ENCODE data around the gene SSUH2.
"Not testable (repeated sequence)": the region's sequence is repeated elsewhere in the genome, so short reads cannot be mapped to it uniquely, and the experiment has no call there.

Gene SSUH2, protein sequence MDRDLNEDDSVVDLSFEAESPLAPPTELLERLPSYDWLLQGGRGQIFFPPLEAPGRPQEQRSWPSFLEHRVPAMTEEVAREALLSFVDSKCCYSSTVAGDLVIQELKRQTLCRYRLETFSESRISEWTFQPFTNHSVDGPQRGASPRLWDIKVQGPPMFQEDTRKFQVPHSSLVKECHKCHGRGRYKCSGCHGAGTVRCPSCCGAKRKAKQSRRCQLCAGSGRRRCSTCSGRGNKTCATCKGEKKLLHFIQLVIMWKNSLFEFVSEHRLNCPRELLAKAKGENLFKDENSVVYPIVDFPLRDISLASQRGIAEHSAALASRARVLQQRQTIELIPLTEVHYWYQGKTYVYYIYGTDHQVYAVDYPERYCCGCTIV

DNA sequence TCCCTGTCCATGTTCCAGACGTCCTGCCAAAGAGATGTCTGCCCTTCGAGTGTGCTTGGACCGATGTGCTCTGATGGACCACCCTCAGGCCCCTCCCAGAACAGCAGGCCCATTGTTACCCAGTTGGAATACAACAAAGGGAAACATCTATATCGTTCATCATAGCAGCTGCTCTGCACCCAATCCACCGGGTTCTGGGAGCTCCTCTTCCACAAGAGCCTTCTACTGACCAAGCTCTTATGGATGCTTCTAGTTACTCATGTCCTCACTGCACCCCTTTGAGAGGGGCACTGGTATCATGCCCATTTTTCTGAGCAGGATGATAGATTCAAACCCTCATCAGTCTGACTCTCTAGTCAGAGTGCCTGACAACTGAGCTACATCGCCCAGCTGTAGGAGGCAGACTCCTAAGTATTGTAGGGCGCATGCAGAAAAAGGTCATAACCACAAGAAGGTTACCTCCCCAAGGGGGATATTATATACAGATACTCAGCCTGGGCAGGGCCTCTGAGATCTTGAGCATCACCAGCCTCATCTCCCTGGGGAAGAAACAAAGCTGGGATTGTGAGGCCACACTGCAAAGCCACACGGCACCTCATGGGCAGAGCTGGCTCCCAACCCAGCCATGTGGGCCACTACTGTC lies at the start of gene SSUH2:
Gene SSUH2, minus strand, starts transcription at position 51 of the 643 bp plus-strand sequence. Its CDS starts 40 bp downstream, at position 11.
- DNase-seq = no peak

DNA sequence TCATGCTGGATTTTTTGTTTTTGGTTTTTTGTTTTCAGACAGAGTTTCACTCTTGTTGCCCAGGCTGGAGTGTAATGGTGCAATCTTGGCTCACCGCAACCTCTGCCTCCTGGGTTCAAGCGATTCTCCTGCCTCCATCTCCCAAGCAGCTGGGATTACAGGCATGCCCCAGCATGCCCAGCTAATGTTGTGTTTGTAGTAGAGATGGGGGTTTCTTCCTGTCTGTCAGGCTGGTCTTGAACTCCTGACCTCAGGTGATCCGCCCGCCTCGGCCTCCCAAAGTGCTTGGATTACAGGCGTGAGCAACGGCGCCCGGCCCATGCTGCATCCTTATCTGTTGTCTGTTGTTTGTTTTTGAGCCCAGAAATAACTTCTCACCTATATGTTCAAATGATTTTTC lies 46.7 kb upstream of the SSUH2 start:
- not testable (repeated sequence) for DNase-seq

DNA sequence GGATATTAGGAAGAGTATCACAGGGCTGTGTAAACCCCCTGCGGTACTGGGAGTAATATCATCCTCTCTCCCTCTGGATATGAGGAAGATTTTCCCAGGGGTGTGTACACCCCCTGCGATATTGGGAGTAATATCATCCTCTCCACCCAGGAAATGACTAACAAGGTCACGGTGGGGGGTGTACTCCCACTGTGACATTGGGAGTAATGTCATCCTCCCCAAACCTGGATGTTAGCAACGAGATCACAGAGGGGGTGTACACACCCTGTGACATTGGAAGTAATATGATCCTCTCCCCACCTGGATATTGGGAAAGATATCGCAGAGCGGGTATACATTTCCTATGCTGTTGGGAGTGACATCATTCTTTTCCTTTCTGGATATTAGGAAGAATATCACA lies 40.4 kb upstream of the SSUH2 start:
- DNase-seq = not testable (repeated sequence)

DNA sequence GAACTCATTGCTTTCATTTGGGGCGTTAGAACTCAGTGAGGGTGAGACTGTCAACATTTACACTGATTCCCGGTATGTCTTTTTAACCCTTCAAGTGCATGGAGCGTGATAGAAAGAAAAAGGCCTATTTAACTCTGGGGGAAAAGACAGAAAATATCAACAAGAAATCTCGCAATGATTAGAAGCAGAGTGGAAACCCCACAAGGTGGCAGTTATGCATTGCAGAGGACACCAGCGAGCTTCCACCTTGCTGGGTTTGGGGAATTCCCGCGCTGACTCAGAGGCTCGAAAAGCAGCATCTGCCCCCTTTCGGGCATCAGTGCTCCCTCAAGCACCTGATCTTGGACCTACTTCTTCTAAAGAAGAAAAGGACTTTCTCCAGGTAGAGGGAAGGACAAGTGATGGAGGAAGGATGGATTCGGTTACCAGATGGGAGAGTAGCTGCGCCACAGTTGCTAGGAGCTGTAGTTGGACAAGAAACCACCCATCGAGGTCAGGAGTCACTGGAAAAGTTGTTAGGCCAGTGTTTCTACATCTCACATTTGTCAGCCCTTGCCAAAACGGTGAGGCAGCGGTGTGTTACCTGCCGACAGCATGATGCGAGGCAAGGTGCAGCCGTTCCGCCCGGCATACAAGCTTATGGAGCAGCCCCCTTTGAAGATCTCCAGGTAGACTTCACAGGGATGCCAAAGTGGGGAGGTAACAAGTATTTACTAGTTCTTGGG lies 38.4 kb upstream of the SSUH2 start:
- DNase-seq = not testable (repeated sequence)

DNA sequence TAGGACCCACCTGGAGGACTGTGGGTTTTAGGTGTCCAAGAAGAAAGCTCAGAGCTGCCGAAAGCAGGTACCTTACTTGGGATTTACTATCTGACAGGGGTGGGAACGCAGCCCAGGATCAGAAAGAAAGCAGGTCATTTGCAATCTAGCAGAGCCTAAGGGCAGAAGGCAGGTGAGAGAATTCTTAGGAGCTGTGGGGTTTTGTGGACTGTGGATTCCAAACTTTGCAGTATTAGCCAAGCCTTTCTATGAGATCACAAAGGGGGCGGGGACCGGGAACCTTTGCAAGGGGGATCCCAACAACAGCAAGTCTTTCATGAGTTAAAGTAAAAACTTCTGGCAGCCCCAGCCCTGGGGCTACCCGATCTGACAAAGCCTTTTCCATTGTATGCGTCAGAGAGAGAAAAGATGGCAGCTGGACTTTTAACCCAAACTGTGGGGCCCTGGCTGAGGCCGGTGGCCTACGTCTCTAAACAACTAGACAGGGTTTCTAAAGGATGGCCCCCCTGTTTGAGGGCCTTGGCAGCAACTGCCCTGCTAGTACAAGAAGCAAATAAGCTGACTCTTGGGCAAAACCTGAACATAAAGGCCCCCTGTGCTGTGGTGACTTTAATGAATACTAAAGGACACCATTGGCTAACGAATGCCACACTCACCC lies 37.4 kb upstream of the SSUH2 start:
- DNase-seq = not testable (repeated sequence)

DNA sequence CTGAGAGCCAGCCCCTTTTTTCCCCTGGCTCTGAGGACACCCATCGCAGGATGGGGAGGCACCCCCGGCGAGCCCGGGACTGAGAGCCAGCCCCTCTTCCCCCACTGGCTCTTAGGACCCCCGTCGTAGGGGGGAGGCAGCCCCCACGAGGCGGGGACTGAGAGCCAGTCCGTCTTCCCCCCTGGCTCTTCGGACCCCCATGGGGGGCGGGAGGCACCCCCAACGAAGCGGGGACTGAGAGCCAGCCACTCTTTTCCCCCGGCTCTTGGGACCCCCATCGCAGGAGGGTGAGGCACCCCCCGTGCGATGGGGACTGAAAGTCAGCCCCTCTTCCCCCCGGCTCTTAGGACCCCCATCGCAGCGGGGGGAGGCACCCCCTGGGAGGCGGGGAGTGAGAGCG lies 36.8 kb upstream of the SSUH2 start:
- DNase-seq = no peak

DNA sequence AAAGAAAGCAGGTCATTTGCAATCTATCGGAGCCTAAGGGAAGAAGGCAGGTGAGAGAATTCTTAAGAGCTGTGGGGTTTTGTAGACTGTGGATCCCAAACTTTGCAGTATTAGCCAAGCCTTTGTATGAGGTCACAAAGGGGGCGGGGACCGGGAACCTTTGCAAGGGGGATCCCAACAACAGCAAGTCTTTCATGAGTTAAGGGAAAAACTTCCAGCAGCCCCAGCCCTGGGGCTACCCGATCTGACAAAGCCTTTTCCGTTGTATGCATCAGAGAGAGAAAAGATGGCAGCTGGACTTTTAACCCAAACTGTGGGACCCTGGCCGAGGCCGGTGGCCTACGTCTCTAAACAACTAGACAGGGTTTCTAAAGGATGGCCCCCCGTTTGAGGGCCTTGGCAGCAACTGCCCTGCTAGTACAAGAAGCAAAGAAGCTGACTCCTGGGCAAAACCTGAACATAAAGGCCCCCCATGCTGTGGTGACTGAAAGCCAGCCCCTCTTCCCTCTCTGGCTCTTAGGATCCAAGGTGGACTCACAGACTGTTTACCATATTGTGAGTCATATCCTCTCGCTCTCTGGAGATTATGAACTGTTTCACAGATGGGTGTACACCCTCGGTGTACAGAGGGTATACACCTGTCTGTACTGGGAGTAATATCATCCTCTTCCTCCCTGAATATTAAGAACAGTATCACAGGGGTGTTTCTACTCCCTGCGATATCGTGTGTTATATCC lies 35.4 kb upstream of the SSUH2 start:
- not testable (repeated sequence) for DNase-seq

DNA sequence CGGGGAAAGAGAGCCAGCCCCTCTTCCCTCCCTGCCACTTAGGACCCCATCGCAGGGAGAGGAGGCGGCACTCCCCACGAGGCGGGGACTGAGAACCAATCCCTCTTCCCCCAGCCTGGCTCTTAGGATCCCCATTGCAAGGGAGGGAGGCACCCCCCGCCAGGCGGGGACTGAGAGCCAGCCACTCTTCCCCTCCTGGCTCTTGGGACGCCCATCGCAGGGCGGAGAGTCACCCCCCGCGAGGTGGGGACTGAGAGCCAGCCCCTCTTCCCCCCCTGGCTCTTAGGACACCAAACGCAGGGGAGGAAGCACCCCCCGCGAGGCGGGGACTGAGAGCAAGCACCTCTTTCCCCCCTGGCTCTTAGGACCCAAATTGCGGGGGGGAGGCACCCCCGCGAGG lies 34.2 kb upstream of the SSUH2 start:
- no peak for DNase-seq

DNA sequence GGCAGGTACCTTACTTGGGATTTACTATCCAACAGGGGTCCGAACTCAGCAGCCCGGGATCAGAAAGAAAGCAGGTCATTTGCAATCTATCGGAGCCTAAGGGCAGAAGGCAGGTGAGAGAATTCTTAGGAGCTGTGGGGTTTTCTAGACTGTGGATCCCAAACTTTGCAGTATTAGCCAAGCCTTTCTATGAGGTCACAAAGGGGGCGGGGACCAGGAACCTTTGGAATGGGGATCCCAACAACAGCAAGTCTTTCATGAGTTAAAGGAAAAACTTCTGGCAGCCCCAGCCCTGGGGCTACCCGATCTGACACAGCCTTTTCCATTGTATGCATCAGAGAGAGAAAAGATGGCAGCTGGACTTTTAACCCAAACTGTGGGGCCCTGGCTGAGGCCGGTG lies 32.7 kb upstream of the SSUH2 start:
- not testable (repeated sequence) for DNase-seq

DNA sequence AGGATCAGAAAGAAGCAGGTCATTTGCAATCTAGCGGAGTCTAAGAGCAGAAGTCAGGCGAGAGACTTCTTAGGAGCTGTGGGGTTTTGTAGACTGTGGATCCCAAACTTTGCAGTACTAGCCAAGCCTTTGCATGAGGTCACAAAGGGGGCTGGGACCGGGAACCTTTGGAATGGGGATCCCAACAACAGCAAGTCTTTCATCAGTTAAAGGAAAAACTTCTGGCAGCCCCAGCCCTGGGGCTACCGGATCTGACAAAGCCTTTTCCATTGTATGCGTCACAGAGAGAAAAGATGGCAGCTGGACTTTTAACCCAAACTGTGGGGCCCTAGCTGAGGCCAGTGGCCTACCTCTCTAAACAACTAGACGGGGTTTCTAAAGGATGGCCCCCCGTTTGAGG lies 31.0 kb upstream of the SSUH2 start:
- DNase-seq = not testable (repeated sequence)

DNA sequence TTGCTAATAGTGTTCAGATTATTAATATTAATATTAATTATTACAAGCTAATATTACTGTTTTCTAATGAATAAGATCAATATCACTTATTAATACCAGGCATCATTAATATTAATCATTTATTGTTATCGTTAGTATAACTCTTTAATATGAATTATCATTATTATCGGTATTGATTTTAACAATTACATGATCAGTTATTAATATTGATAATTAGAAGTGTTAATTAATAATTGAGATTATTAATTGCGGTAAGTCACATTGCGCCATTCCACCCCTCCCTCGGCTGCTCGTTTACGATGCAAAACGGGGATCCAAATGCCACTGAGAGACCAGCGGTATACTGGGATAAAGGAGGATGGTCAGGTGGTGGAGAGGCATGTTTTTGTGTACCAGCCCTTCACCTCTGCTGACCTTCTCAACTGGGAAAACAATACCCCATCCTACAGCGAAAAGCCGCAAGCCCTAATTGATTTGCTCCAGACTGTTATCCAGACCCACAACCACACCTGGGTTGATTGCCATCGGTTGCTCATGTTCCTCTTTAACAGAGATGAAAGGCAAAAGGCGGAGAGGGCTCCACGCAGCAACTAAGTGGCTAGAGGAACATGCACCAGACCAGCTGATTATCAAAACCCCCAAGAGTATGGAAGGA lies 28.6 kb upstream of the SSUH2 start:
- no peak for DNase-seq

DNA sequence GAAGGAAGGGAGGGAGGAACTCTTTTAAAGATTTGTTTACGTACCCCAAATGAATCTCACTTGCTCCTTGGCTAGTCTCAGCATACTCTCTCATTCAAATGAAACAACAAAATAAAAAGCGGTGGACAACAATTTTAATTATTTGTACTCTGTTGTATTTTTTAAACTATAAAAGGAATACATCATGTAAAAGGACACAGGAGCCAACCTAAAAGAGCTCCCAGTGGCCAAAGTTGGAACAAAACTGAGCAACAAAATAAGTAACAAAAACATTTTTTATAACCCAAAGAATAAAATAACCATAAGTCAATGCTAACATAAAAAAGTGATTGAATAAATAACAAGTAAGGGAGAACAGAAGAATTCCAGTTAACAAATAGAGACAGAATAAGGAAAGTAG lies 24.4 kb upstream of the SSUH2 start:
- no peak for DNase-seq

DNA sequence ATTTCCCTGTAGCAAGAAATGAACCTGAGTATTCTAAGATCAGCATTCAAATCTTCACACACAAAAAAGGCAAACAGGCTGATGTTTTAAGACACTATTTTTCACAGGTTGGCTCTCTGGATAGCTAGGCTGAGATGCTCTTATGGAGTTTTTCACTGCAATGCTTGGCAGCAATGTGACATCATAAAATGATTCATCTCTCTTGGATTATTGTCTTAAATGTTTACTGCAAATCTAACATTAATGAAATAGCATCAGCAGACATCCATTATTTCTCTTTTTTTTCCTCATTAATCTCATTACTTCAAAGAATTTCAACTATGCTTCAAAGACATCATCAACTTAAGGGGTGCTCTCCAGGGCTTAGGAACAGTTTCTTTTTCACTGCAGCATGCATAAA lies 23.6 kb upstream of the SSUH2 start:
- DNase-seq = no peak

DNA sequence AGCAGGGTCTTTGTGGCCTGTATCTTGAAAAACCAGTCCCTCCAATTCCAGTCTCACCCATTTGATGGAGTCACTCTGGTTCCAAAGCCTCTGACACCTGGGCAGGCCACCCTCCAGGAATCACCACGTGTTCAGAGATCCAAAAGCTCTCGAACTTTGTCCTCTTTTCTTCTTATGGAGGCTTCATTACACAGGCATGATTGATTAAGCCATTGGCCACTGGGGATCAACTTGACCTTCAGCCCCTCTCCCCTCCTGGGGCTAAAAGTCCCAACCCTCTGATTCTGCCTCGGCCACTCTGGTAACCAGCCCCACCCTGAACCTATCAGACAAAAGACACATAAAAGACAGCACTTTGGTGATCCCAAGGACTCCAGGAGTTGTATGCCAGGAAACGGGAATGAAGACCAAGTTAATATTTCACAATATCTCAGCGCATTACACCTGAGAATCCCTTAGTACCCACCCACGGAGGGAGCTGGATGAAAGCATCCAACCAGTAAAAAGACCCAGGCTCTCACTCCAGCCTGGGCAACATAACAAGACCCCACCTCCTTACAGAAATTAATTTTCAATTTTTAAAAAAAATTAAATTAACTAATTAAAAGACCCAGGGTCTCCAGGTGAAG lies 23.0 kb upstream of the SSUH2 start:
- no peak for DNase-seq

DNA sequence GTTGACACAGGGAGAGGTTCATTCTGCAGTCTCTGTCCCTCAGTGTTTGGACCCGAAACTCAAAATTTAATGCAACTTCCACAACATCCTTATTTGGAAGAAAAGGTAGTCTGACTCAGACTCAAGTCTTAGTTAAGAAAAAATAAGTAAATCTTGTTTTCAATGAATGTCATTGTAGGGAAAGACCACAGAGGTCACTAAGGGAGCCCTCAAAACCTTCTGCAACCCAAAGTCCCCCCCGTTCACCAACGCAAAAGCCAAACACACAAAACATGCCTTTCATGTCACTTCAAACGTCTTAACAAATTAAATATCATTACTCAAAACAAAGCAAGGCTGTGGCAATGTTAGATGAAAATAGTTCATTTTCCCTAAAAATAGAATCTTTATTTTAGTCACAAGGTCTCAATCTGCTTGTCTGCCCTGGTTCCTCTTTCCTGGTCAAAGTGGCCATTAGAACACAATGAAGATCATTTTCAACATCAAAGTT lies 20.9 kb upstream of the SSUH2 start:
- peak; percentile 35 for DNase-seq

DNA sequence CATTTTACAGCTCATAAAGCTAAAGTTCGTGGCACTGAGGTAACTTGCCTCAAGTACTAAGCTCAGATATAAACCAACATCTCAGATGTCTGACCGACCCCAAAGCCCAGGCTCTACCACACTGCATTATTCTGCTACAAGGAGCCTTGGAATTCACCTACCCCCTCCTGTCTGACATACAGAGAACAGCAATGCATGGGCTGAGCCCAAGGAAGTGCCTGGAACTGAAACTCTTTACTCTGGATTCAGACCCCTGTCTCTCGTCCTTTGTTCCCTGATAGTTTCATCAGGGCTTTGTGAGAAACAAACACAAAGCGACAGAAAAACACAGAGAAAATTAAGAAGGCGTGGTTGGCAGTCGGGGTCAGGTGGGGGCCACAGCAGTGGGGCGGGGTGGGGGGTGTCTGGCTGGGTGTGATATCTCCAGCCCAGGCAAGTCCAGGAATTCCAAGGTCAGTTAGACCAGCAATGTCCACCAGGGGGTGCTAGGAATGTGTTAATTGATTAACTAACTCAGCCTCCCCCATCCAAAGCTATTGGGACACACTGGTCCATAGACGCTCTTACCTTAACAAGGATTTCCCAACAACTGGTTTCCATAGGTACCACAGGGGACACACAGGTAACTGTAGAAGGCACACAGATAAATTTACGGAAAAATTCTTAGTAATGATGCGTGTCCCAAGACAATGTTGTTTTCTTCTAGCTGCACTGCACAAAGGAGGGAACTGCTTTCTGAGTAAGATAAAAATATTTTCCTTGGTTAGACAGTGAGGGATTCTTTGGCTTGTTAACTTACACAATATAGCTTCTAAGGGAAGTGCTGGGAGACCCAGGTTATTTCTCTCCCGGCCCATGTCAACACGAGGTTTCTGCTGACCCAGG lies 18.8 kb upstream of the SSUH2 start:
- peak; percentile 89 for DNase-seq

DNA sequence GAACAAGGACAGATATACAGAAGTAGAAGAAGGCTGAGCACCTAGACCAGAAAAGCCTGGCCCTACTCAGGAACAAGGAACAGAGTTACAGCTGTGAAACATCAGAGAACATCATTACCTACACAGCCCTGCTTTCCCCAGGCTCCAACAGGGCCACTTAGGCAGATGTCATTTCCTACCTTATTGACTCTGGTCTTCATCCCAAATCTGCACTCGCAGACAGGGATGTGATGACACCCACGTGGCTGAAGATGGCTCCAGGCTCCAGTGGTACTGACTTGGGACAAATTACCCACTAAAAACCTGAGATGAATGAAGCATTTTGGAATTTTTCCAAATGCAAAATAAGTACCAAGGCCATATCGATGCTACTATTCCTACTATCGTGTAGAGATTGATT lies 18.0 kb upstream of the SSUH2 start:
- DNase-seq = no peak

DNA sequence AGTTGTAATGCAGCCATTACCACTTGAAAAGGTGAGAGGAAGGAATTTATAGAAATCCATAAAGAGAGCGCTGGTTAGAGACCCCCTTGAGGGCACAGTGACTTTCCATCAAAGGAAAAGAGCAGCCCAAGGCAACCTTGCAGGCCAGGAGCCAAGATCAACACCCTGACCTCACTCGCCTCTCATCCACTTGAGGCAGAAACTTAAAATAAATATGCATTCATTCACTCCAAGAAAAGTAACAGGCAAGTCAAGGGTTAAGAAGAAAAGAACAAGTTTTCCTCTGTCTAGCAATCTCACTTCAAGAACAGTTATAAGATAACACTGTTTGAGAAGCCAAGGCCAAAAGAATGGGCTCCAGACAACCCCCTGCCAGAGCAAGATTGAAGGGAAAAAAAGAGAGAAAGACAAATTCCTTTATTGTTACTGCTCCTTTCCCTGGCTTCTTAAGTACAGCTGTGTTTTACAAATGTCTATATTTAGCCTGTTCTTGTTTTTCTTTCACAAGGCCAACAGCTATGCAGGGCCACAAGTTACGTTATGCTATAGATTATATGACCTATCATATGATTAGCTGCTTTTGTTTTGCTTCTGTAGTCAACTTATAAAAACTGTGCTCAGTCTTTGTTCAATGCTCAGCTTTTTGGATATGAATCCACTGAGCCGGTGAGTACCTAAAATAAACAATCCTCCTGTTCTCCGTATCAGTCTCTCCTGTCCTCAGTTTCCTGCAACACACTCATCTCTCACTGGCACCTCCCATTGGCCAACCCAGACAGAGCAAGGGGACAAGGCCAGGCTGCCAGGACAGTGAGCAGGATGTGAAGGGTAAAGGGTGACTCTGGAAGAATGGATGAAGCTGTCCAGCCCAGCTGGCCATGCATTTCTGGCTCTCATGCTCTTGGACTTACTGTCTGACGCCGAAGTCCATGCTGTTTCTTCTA lies 15.8 kb upstream of the SSUH2 start:
- no peak for DNase-seq

DNA sequence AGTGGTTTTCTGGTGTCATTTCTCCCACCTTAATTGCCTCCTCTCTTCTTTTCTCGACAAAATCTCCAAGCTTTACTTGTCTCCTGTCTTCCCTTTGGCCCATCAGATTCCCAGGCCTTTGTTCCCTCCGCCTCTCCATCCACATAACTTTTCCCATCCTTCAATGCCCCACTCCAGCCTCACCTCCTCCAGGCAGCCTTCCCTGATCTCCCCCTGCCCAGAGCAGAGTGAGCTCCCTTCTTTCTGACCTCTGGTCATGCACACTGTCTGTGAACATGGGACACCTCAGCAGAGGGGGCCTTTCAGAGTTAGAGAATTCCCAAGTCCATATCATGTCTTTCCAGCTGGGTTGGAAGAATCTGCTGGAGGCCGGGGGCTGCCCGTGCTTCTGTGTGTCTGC lies 14.6 kb upstream of the SSUH2 start:
- no peak for DNase-seq

Measured in OCI-M1 (cell line).